ENCODE data around the gene ATP2A2.

DNA sequence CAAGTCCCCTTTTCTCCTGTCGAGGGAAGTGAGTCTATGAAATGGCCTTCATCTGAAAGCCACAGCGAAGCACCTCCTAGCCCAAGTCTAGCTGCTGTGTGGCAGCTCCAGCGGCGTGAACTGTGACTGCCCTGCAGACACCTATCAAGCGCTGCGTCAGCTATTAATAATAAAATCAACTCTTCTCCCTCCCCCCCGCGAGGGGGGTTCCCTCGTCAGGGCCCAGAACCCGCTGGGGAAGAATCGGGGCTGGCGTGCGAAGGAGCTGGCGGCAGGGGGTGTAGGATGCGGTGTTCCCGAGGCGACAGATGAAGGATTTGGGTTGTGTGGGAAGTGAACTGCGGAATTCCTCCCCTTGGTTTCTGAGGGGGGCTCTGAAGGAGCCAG, 662 bp upstream of the ATP2A2 start:
- TF ChIP-seq CTCF (IDR thresholded peaks at IDR 0.05) (peak in 2 of 12 donors; percentile 12 to 18), POLR2A (IDR thresholded peaks at IDR 0.05) (peak in 1 of 2 donors; percentile 62)

Data from heart left ventricle (tissue), 13 donors.